ENCODE measurements around the gene HS3ST3A1.
"Not testable (repeated sequence)": the region's sequence is repeated elsewhere in the genome, so short reads cannot be mapped to it uniquely, and the experiment has no call there.

Gene HS3ST3A1

DNA sequence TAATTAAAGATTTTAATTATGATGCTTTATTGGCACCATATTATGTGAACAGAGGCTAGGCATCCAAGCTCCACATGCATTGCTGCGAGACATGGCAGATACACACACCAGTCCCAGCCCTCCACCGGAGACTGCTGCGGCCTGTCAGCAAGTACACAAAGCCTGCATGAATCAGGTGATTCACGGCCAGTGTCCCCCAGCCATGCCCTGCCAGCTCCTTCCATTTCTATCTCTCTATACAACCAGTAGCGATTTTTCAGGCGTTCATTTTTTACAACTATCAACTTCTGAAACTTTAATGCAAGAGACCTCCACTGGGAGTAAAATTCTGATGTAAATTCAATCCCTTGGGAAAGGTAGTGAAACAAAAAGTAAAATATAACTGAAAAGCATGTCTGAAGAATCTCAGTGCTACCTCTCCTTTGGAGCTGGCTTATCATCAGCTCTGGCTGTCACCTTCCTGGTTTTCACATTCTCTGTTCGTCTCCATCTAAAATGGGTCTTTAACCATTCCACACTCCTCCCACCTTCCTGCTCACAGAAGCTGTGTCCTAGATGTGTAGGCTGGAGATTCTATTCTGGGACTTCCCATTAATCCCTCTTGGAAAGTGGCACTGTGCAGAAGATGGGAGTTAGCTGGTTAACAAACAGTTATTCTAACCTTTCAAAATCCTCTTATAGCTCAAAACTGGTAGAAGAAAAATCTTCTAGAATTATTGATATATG is 32.2 kb downstream of the HS3ST3A1 start:
- no peak for DNase-seq

GRCh38 chr17:13568582-13569397 is 32.9 kb downstream of the HS3ST3A1 start:
- DNase-seq = no peak

- no peak for DNase-seq
These were observed 37.9 kb downstream of the HS3ST3A1 start for GRCh38 chr17:13563866-13564265.

GRCh38 chr17:13562271-13562800 is 39.4 kb downstream of the HS3ST3A1 start:
- no peak for DNase-seq

GRCh38 chr17:13561606-13562270 is 40.0 kb downstream of the HS3ST3A1 start:
- no peak for DNase-seq

GRCh38 chr17:13560935-13561334 is 40.8 kb downstream of the HS3ST3A1 start:
- DNase-seq = no peak

DNA sequence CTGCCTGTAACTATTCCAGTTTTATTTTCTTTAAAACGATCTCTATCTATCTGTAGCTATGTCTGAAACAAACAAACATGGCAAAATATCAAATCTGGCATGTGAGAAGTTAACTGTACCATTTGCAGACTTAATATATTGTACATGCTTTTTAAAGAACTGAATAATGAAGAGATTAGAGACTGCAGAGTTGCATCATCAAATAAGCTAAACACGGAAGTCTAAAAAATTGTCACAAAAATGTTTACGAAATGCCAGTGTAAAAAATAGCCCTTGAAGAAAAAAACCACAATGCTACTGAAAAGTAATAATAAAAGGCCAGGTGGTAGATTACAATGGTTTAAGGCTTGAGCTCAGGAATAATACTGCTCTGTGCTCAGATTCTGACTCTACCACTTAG is 43.1 kb downstream of the HS3ST3A1 start:
- no peak for DNase-seq

DNA sequence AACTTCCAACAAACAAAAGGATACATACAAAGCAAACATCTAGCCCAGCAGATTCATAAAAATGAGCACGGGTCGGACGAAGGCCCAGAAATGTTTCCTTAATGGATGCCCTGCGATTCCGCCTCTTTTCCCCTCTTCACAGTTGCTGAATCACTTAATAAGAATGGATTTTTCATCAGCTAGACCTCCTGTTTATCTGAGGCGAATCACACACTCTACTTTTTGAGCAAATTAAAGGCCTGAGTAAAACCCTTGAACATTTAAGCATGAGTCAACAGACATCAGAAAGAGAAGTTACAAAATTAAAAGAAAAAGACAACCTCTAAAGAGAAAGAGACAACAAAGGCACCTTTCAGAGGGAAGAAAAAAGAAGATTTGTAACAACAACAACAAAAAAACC is 44.7 kb downstream of the HS3ST3A1 start:
- DNase-seq = no peak

- DNase-seq = no peak
These were observed 47.5 kb downstream of the HS3ST3A1 start for GRCh38 chr17:13554231-13554630.

DNA sequence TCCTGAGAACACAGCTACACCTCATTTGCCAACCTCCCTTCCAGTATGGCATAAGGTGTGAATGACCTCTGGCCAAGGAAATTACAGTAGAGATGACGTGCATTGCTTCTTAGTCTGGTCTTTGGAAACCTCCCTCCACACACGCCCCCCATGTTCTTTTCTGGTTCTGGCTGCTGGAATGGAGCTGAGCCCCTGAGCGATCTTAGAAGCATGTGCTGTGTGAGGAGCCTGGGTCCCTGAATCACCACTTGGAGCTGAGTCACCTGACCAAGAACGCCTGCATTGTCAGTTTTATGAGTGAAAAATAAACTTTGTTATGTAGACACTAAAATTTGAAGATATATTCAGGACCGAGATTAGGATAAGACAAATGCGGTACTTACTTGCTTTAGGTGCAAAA is 51.4 kb downstream of the HS3ST3A1 start:
- DNase-seq = no peak

DNA sequence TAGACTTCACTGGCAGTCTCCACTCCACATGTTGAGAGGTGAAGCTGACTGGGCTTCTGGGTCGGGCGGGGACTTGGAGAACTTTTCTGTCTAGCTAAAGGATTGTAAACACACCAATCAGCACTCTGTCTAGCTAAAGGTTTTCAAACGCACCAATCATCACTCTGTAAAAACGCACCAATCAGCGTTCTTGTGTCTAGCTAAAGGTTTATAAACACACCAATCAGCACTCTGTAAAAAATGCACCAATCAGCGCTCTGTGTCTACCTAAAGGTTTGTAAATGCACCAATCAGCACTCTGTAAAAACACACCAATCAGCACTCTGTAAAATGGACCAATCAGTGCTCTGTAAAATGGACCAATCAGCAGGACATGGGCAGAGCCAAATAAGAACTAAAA is 53.2 kb downstream of the HS3ST3A1 start:
- not testable (repeated sequence) for DNase-seq

- DNase-seq = no peak
These were observed 54.9 kb downstream of the HS3ST3A1 start for GRCh38 chr17:13546851-13547250.

DNA sequence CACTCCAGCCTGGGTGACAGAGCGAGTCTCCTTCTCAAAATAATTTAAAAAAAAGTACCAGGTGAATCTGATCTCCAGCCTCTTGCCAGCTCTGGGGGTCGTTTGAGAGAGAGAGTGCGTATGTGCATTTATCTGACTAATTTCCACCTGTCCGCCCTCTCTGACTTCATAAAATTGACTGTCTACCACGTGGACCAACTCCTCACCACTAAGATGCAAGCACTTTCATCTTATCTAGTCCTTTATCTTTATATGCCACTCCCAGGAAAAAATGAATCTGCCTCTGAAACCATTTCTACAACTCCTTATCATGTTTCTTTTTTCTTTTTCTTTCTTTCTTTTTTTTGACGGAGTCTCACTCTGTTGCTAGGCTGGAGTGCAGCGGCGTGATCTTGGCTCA is 55.8 kb downstream of the HS3ST3A1 start:
- DNase-seq = no peak

DNA sequence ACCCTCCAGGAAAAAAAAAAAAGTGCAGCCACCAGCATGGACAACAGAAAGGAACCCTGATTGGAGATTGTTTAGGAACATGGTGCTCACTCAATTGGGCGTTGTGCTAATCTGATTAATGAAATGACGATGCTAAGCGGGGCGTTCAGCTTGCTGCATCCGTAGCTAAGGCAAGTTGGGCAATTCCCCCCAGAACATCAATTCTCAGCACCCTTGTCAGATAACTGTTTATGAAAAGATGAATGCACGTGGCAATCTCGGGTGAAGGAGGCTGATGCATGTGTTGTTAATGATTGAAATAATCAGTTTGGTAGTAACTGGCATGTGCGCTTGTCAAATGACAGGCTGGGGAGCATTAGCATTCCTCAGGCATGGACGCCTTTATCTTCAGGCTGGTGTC is 57.0 kb downstream of the HS3ST3A1 start:
- DNase-seq = no peak

GRCh38 chr17:13544292-13544691 is 57.4 kb downstream of the HS3ST3A1 start:
- no peak for DNase-seq

- DNase-seq = no peak
These were observed 59.1 kb downstream of the HS3ST3A1 start for GRCh38 chr17:13542636-13543035.

DNA sequence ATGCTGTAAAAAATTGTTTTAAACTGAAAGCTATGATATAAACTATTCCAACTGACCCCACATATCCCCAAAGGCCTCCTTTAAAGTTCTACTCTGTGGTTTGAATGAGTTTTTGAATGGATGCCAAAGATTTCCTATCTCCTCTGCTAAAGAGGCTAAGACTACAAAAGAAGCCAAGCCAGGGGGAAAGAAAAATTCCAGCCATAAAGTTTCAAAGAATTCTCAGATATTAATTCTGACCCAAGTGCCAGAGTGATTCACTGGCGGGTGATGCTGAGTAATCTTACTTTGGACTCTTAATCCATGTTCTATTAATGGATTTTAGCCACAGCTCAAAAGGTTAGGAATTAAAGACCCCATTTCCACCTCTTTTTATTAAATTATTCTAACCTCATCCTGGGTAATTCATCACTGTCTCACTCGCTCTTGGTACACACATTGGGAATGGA is 60.7 kb downstream of the HS3ST3A1 start:
- no peak for DNase-seq

DNA sequence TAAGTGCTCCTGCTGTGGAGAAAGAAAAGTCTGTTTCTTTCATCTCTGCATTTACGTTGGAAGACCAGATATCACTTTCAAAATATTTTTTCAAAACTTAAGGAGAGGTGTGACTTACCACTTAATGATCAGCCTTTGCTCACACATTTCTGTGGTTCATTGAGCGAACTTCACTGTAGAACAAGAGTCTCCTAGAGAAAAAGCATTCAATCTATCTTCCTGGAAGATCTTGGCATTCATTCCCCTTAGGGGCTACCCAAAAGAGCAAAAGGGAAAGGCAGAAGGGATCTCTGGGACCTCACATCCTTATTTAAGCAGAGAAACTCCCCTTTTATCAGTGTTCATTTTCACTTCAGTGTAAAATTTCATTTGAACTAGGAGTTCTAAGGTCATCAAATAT is 61.2 kb downstream of the HS3ST3A1 start:
- no peak for DNase-seq

GRCh38 chr17:13539421-13539820 is 62.3 kb downstream of the HS3ST3A1 start:
- DNase-seq = no peak

DNA sequence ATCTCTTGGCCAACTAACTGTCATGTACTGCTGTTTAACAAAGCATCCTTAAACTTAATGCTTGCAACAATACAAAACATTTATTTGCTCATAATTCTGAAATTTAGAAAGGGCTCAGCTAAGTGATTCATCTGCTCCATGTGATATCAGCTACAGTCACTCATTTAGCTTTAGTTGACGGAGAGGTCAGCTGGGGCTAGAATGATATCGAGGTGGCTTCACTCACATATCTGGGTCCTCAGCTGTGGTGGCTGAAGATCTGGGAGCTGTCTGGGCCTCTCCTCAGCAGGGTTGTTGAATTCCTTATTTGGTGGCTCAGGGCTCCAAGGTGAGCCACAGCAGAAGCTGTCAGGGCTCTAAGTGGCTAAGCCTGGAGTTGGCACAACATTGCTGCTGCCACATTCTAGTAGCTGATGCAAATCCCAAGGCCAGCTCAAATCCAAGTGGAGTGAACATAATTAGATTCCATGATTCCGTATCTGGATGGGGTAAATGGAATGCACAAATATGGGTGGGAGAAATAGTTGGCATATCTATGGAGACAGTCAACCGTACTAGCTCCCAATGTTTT is 62.8 kb downstream of the HS3ST3A1 start:
- DNase-seq = no peak

DNA sequence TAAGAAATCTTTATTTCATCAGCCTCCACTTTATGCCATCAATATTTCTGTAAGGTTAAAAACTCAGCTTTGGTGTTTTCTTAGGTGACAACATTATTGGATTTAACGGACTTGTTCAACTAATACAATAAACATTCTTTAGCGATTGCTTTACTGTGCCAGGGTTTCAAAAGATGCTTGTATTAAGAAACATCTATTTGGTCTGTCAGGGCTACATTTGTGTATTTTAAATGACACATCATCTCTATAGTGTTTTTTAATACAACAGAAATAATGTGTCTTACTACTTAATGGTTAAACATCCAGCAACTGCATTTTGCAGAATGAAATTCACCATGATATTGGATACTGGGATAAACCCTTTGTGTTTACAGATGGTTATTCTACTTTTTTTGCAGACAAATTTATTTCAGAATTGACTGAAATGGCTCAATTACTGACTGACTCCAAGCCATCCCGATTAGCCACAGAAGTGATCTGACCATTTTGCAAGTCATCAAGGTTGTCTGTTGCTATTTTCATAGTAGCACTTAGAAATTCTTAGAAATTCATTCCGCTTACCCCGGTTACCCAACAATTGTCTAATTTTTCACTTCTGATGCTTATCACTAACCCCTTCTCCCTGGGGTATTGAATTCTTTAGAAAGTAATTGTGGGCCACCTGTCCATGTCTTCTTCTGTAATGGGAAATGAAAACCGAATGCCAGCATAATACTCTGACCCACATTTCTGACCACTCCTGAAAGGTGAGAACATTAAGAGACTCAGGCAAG is 63.7 kb downstream of the HS3ST3A1 start:
- no peak for DNase-seq

DNA sequence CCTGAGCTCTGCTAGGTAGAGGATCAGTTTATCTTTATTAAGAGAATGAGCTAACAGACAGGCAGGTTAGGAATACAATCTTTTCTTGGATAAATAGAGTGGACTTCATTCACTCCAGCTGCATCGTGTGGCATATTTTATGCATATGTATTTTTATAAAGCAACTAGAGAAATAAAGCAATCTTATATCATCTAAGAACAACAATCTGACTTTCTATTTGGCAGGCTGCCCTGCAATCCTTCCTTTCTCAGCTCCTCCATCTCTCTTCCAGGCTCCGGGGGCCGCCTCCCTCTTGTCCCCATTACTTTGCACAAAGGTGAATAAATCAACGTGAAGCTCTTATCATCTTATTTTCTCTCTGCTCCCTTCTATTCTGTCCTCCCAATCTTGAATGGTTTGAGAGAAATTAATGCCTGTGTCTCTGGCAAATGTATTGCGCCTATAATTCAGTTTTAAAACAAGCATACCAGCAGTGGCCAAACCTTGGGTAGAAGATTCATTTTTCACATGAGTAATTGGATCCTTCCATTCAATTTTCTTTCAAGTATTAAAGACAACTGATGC is 64.5 kb downstream of the HS3ST3A1 start:
- no peak for DNase-seq
